DOHH2 (cell line): ENCODE measurements around the gene ZBTB40.

Source experiments
- H3F3A ChIP-seq: fragments of 200-600 bp; sonication (generic), shearing (Covaris generic); 2 replicates; pipeline ENCODE4 v1.6.0; 2016; ENCODE audit warnings: antibody characterized with exemption, mild to moderate bottlenecking; ENCODE audit not compliant: control insufficient read depth, insufficient read depth
- H3K27ac ChIP-seq: fragments of 200-600 bp; sonication (generic); 2 replicates; pipeline ENCODE4 v1.5.1; 2014; ENCODE audit warnings: low read depth, mild to moderate bottlenecking, low read length, moderate library complexity
- H3K27me3 ChIP-seq: fragments of 200-600 bp; sonication (generic); 2 replicates; pipeline ENCODE4 v1.6.1; 2014; ENCODE audit warnings: mild to moderate bottlenecking, low read length, mixed read lengths; ENCODE audit not compliant: control insufficient read depth
- H3K36me3 ChIP-seq: fragments of 200-600 bp; sonication (generic); 2 replicates; pipeline ENCODE4 v1.6.1; 2014; ENCODE audit warnings: mild to moderate bottlenecking, low read length, moderate library complexity, mixed read lengths; ENCODE audit not compliant: control insufficient read depth
- H3K4me1 ChIP-seq: fragments of 200-600 bp; sonication (generic); 2 replicates; pipeline ENCODE4 v1.6.1; 2014; ENCODE audit warnings: mild to moderate bottlenecking, low read length, mixed read lengths; ENCODE audit not compliant: control insufficient read depth
- H3K4me2 ChIP-seq: fragments of 200-600 bp; sonication (generic); 2 replicates; pipeline ENCODE4 v1.6.0; 2014; ENCODE audit warnings: mild to moderate bottlenecking, low read length, moderate library complexity
- H3K4me3 ChIP-seq: fragments of 200-600 bp; sonication (generic); 2 replicates; pipeline ENCODE4 v1.5.1; 2014; ENCODE audit warnings: mild to moderate bottlenecking, low read length, mixed read lengths
- H3K79me2 ChIP-seq: fragments of 200-600 bp; sonication (generic); 2 replicates; pipeline ENCODE4 v1.6.1; 2014; ENCODE audit warnings: mild to moderate bottlenecking, low read length, mixed read lengths; ENCODE audit not compliant: control insufficient read depth
- H3K9me2 ChIP-seq: fragments of 200-600 bp; sonication (generic); replicated peaks from 2 replicates; pipeline ENCODE4 v1.6.1; 2014; ENCODE audit warnings: mild to moderate bottlenecking, low read length, mixed read lengths; ENCODE audit not compliant: control insufficient read depth
- H3K9me3 ChIP-seq: fragments of 200-600 bp; sonication (generic); 2 replicates; pipeline ENCODE4 v1.6.1; 2014; ENCODE audit warnings: antibody characterized with exemption, low read length, mixed read lengths; ENCODE audit not compliant: control insufficient read depth, insufficient read depth
- H4K20me1 ChIP-seq: fragments of 200-600 bp; sonication (generic); 2 replicates; pipeline ENCODE4 v1.6.0; 2014; ENCODE audit warnings: low read depth, mild to moderate bottlenecking, antibody characterized with exemption, low read length, moderate library complexity; ENCODE audit not compliant: control insufficient read depth, insufficient read depth
- EZH2phosphoT487 ChIP-seq: fragments of 200-600 bp; sonication (generic); IDR thresholded peaks from 2 replicates; pipeline ENCODE4 v1.6.1; 2017; ENCODE audit warnings: borderline replicate concordance, mild to moderate bottlenecking, antibody characterized with exemption, low read length, moderate library complexity, mixed read lengths
- TF ChIP-seq, protein P1 (sequence below): fragments of 200-600 bp; sonication (generic); IDR thresholded peaks from one replicate; pipeline ENCODE4 v1.5.1; 2014; ENCODE audit warnings: antibody characterized with exemption, mild to moderate bottlenecking, low read depth, low read length; ENCODE audit not compliant: poor library complexity, severe bottlenecking

ZBTB40 gene

DNA sequence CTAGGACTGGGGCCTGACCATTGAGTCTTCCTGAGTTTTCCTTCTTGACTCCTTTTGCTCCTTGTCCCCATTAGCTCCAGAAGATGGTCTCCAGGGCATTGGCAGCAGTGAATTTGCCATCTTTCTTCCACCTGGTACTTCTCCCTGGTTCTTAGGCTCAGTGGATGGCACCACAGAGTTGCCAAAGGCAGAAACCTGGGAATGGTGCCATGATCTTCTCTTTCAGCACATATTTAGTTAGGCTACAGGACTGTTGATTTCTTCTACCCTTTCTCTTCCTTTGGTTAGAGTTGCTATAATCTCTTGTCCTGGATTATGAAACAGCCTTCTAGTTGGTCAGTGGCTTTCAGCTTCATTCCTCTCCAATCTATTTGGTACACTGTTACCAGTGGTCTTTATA is 6.2 kb downstream of the ZBTB40 start:
- Histone ChIP-seq H3K4me2 (no peak overlapping the region), H3K9me3 (no peaks in the 10 kb centered on the region), H3K36me3 (no peaks in the 10 kb centered on the region), H3K27me3 (no peaks in the 10 kb centered on the region), H3K79me2 (peaks cover 89% of the 10 kb centered on the region), H3K27ac (no peak overlapping the region), H3K9me2 (no peaks in the 10 kb centered on the region), H3K4me1 (peaks cover 13% of the 10 kb centered on the region), H3K4me3 (no peak overlapping the region), H3F3A (no peaks in the 10 kb centered on the region), H4K20me1 (no peaks in the 10 kb centered on the region)
- TF ChIP-seq EZH2phosphoT487: no peak
- TF ChIP-seq, protein P1, sequence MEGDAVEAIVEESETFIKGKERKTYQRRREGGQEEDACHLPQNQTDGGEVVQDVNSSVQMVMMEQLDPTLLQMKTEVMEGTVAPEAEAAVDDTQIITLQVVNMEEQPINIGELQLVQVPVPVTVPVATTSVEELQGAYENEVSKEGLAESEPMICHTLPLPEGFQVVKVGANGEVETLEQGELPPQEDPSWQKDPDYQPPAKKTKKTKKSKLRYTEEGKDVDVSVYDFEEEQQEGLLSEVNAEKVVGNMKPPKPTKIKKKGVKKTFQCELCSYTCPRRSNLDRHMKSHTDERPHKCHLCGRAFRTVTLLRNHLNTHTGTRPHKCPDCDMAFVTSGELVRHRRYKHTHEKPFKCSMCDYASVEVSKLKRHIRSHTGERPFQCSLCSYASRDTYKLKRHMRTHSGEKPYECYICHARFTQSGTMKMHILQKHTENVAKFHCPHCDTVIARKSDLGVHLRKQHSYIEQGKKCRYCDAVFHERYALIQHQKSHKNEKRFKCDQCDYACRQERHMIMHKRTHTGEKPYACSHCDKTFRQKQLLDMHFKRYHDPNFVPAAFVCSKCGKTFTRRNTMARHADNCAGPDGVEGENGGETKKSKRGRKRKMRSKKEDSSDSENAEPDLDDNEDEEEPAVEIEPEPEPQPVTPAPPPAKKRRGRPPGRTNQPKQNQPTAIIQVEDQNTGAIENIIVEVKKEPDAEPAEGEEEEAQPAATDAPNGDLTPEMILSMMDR: no peak

DNA sequence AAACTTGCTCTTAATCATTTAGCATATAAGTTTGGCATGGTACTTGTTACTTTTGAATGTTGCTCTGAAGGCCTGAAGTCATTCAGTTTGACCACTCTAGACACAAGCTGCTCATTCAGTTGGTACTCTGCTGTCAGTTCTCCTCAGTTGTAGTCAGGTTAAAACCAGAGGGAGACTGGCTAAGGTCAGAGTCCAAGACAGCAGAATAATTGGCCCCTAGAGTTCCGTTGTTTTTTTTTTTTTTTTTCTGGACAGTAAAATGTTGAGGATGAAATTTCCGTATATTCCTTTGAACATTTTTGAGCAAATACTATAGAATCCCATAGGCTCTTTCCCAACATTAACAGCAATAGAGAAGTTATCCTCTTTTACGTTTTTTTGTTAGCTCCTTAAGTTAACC is 9.4 kb downstream of the ZBTB40 start:
- Histone ChIP-seq H3K9me3 (peaks cover 16% of the 10 kb centered on the region), H3K4me3 (no peak overlapping the region), H3K27ac (no peak overlapping the region), H3K4me1 (peaks cover 8% of the 10 kb centered on the region), H3K27me3 (no peaks in the 10 kb centered on the region), H3F3A (no peaks in the 10 kb centered on the region), H3K79me2 (peaks cover 90% of the 10 kb centered on the region), H4K20me1 (no peaks in the 10 kb centered on the region), H3K36me3 (peaks cover 4% of the 10 kb centered on the region; the same call in 1 of the 2 replicates), H3K9me2 (no peaks in the 10 kb centered on the region), H3K4me2 (no peak overlapping the region)
- no peak for TF ChIP-seq EZH2phosphoT487
- TF ChIP-seq, protein P1: no peak

DNA sequence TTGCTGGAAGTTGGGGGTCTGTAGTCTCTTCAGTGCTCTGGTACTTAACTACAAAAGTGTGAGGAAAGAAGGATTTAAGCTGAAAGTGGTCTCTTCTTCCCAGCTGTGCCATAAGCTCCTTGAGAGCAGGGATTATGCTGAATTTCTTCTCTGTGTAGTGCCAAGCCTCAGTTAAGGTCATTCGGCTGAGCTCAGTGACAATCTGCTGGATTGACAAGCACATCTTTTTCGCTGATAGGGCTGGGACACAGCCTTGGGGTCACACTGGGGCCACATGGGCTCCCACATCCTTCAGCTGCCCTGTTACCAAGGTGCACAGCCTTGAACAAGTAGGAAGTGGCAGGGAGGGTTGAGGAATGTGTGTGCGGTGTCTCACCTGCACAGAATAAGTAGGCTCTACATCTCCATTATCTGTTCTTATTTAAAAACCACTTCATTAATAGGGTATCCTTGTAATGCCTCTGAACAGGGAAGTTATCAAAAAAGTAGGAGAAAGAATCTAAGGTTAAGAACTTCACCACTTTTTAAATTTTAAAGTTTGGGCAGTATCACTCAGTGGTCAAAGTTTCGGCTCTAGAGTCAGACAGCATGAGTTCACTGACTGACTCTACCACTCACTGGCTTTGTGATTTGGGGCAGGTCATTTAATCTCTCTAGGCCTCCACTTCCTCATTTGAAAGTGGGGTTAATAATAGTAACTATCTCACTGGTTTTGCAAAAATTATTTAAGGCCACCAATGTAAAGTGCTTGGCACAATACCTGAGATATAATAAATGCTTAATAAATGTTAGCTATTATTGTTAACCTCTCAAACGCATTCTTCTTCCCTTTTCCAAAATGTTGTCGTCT is 10.3 kb downstream of the ZBTB40 start:
- peaks cover 8% of the 10 kb centered on the region for H3K4me1 ChIP-seq
- H3K9me3 ChIP-seq: peaks cover 16% of the 10 kb centered on the region
- H3K9me2 ChIP-seq: no peaks in the 10 kb centered on the region
- no peaks in the 10 kb centered on the region for H3K27me3 ChIP-seq
- H3K79me2 ChIP-seq: peaks cover 89% of the 10 kb centered on the region
- H3K27ac ChIP-seq: no peak overlapping the region
- H3F3A ChIP-seq: no peaks in the 10 kb centered on the region
- H4K20me1 ChIP-seq: no peaks in the 10 kb centered on the region
- peaks cover 4% of the 10 kb centered on the region; the same call in 1 of the 2 replicates for H3K36me3 ChIP-seq
- no peak overlapping the region for H3K4me2 ChIP-seq
- H3K4me3 ChIP-seq: no peak overlapping the region
- TF ChIP-seq, protein P1: no peak
- no peak for TF ChIP-seq EZH2phosphoT487
